GM10248 (cell line): Measurements from ENCODE around the gene LHFPL6.

Experiments used
- CTCF ChIA-PET: fragments of 300-600 bp; sonication (Branson Sonifier 250); formaldehyde crosslinking; extraction: SDS; loops from one replicate; lab custom pipeline; 2021; ENCODE audit warnings: antibody characterized with exemption; lab: Yijun Ruan, JAX
- POLR2A ChIA-PET: fragments of 350-650 bp; sonication (Branson Sonifier 250); formaldehyde crosslinking; extraction: SDS; loops from one replicate; lab custom pipeline; 2020; ENCODE audit warnings: antibody characterized with exemption; lab: Yijun Ruan, JAX
- DNase-seq: peaks from one replicate; pipeline ENCODE4 v3.0.0; 2012; ENCODE audit errors: extremely low spot score
- TF ChIP-seq, protein P1 (sequence below): IDR thresholded peaks from 2 replicates; pipeline ENCODE4 v1.5.1; 2012; ENCODE audit warnings: mild to moderate bottlenecking, low read depth; ENCODE audit errors: extremely low read depth, missing control alignments, control extremely low read depth

LHFPL6 gene

DNA sequence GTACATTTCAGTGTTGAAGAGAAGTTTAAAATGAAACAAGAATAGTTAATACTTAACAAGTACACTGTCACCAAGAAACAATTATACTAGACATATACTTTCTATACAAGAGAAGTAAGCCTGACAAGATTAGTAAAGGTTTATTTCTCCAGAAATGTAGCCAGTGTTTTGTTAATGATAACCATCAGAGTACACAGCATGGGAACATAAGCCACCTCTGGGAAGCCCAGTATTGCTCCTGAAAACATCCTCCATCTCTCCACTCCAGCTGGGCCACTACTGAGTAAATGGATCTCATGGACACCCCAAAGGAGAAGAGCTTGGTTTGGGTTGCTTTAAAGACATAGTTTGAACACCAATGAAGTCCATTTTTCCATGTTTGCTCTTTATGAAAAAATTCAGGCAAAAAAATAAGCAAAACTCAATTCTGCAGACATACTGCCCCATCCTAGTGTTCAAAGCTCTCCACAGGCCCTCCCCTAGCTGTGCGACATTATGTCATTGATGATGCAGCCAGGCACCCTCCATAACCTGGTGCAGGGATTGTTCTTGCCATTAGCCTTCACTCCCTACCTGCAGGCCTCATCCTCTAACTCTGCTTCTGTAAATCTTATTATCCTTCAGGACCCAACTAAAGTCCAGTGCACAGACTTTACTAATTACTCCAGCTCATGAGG lies 61.9 kb downstream of the LHFPL6 start:
- ChIA-PET CTCF (interaction anchor here (0.7 to 1.9 kb wide), 4 partner anchors 13 to 88 kb away, joined by 3 to 6 read pairs (median 4); no protein-coding TSS in a partner anchor), POLR2A (no interaction called here)
- TF ChIP-seq, protein P1, sequence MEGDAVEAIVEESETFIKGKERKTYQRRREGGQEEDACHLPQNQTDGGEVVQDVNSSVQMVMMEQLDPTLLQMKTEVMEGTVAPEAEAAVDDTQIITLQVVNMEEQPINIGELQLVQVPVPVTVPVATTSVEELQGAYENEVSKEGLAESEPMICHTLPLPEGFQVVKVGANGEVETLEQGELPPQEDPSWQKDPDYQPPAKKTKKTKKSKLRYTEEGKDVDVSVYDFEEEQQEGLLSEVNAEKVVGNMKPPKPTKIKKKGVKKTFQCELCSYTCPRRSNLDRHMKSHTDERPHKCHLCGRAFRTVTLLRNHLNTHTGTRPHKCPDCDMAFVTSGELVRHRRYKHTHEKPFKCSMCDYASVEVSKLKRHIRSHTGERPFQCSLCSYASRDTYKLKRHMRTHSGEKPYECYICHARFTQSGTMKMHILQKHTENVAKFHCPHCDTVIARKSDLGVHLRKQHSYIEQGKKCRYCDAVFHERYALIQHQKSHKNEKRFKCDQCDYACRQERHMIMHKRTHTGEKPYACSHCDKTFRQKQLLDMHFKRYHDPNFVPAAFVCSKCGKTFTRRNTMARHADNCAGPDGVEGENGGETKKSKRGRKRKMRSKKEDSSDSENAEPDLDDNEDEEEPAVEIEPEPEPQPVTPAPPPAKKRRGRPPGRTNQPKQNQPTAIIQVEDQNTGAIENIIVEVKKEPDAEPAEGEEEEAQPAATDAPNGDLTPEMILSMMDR = no peak
- DNase-seq = no peak

GRCh38 chr13:39538816-39539790 lies 63.9 kb downstream of the LHFPL6 start:
- TF ChIP-seq, protein P1 = no peak
- DNase-seq = no peak
- POLR2A ChIA-PET = no interaction called here
- CTCF ChIA-PET = interaction anchor here (0.8 to 1.8 kb wide), 2 partner anchors 11 to 22 kb away, joined by 3 to 9 read pairs; no protein-coding TSS in a partner anchor

GRCh38 chr13:39536906-39537305 lies 66.1 kb downstream of the LHFPL6 start:
- DNase-seq = no peak
- ChIA-PET POLR2A (no interaction called here), CTCF (interaction anchor here (0.7 to 1.9 kb wide), 6 partner anchors 9 to 79 kb away, joined by 3 to 4 read pairs (median 4); no protein-coding TSS in a partner anchor)
- TF ChIP-seq, protein P1 = no peak

GRCh38 chr13:39536274-39536673 lies 66.7 kb downstream of the LHFPL6 start:
- TF ChIP-seq, protein P1 = no peak
- CTCF ChIA-PET = interaction anchor here (0.7 to 1.9 kb wide), 6 partner anchors 8 to 80 kb away, joined by 3 to 4 read pairs (median 4); no protein-coding TSS in a partner anchor
- POLR2A ChIA-PET = no interaction called here
- no peak for DNase-seq

- no peak for DNase-seq
- TF ChIP-seq, protein P1 = no peak
- CTCF ChIA-PET = interaction anchor here (1.2 kb wide), 1 partner anchor 9 kb away, joined by 4 read pairs; no protein-coding TSS in a partner anchor
Measured at GRCh38 chr13:39533651-39534150, 69.3 kb downstream of the LHFPL6 start.

DNA sequence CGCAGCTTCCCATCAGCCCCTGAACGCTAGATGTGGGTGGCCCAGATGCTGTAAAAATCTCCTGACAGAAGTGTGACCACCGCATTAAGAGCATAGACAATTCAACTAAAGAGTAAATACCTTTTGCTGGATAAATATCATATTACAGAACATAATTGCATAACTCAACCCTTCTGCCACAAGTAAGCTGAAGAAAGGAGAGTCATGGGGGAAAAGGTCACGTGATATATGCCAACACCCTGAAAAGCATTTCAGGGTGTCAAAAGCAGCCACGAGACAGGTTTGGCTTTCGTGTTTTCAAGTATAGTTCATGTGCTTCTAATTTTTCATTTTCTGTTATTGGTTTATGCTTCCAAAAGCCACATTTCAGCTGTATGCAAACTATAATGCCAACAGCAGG lies 71.3 kb downstream of the LHFPL6 start:
- DNase-seq = no peak
- ChIA-PET CTCF (interaction anchor here (1.7 kb wide), 1 partner anchor 10 kb away, joined by 4 read pairs; no protein-coding TSS in a partner anchor), POLR2A (no interaction called here)
- TF ChIP-seq, protein P1 = no peak

More at GRCh38 chr13:39533651-39534150, 69.3 kb downstream of the LHFPL6 start:
- POLR2A ChIA-PET = no interaction called here
